HepG2 (cell line): ENCODE data around the gene ETV6. TPM values are rescaled to one million over a fixed set of nuclear protein-coding genes. Genes with fewer than 3 reads are reported as not detected.

Experiments
- ATF7 ChIP-seq, 2 experiments: fragments of 450-650 bp in 1 of 2; sonication (generic) in 1 of 2; formaldehyde crosslinking in 1 of 2; IDR thresholded peaks; 2 replicates each; pipeline versions ENCODE4 v1.4.0 to v1.6.1; 2016 to 2020; ENCODE audit warnings: antibody characterized with exemption in 1 of 2, mild to moderate bottlenecking in 1 of 2, missing genetic modification reagents in 1 of 2
- CREB1 ChIP-seq, 2 experiments: fragments of 450-650 bp in 1 of 2; IDR thresholded peaks; 2 replicates each; pipeline ENCODE4 v1.6.1; 2016 to 2017; ENCODE audit warnings: control low read depth in 1 of 2, mild to moderate bottlenecking in 1 of 2, missing compliant biosample characterization in 1 of 2, missing genetic modification characterization in 1 of 2
- GLMP ChIP-seq: sonication (generic); formaldehyde crosslinking; IDR thresholded peaks from 2 replicates; pipeline ENCODE4 v1.9.0; 2021; ENCODE audit warnings: missing genetic modification reagents, mild to moderate bottlenecking, borderline replicate concordance
- NFIC ChIP-seq: IDR thresholded peaks from 2 replicates; pipeline ENCODE4 v1.6.1; 2012; ENCODE audit warnings: mild to moderate bottlenecking, low read length, inconsistent platforms
- PBX3 ChIP-seq: sonication (generic); formaldehyde crosslinking; IDR thresholded peaks from 2 replicates; pipeline ENCODE4 v1.8.1; 2023; ENCODE audit warnings: missing genetic modification reagents, inconsistent platforms, borderline replicate concordance
- PRDM15 ChIP-seq: sonication (generic); formaldehyde crosslinking; IDR thresholded peaks from 2 replicates; pipeline ENCODE4 v1.4.0; 2020; ENCODE audit warnings: missing genetic modification reagents
- ZNF530 ChIP-seq: sonication (generic); formaldehyde crosslinking; IDR thresholded peaks from 2 replicates; pipeline ENCODE4 v1.5.0; 2020; ENCODE audit warnings: low read depth, mild to moderate bottlenecking, missing genetic modification reagents
- ZNF546 ChIP-seq: sonication (generic); formaldehyde crosslinking; conservative IDR thresholded peaks from 2 replicates; pipeline ENCODE4 v1.8.1; 2023; ENCODE audit warnings: mild to moderate bottlenecking, missing genetic modification reagents
- ZNF549 ChIP-seq: sonication (generic); formaldehyde crosslinking; IDR thresholded peaks from 2 replicates; pipeline ENCODE4 v1.5.0; 2020; ENCODE audit warnings: missing genetic modification reagents
- ZNF589 ChIP-seq: sonication (generic); formaldehyde crosslinking; conservative IDR thresholded peaks from 2 replicates; pipeline ENCODE4 v1.8.0; 2022; ENCODE audit warnings: mild to moderate bottlenecking, moderate library complexity, missing genetic modification reagents
- polyA plus RNA-seq, 8 experiments: library from polyadenylated mRNA; depleted of rRNA in 3 of 8; stranded (reverse) in 7 of 8; unstranded in 1 of 8; fragments of >200 nt; fragmentation: Illumina TruSeq in 4 of 8; extraction: Trizol in 4 of 8; gene quantifications; 2 replicates each; pipeline versions ENCODE4 v1.2.1 to v1.2.3, GENCODE V29; 2011 to 2016; ENCODE audit warnings: low read depth in 4 of 8, missing spikeins in 1 of 8, mixed read lengths in 1 of 8; ENCODE audit not compliant: insufficient read depth in 1 of 8
- total RNA-seq, 5 experiments: library from RNA; depleted of rRNA; stranded (reverse); fragments of >200 nt; fragmentation: Illumina TruSeq; extraction: Trizol; gene quantifications; 2 replicates each; pipeline ENCODE4 v1.2.3, GENCODE V29; 2016; ENCODE audit warnings: low read depth in 1 of 5

Gene ETV6
- total and polyA plus RNA-seq, 2 of the 13 experiments (the other 11 are each of a cell fraction or from before 2014, with no cell fraction given) = 2.2 to 3.0 TPM

GRCh38 chr12:11702959-11703358, 53.5 kb downstream of the ETV6 start (continued):
- TF ChIP-seq PRDM15 (no peak), ZNF589 (no peak), ZNF549 (CRISPR knock-in tag) (no peak), GLMP (CRISPR knock-in tag) (no peak), CREB1 (IDR thresholded peaks at IDR 0.05) (no peak), CREB1 (CRISPR knock-in tag; IDR thresholded peaks at IDR 0.05) (no peak), ZNF530 (no peak), PBX3 (CRISPR knock-in tag) (no peak), ZNF546 (CRISPR knock-in tag) (no peak), ATF7 (IDR thresholded peaks at IDR 0.05) (no peak), ATF7 (CRISPR knock-in tag; IDR thresholded peaks at IDR 0.05) (no peak), NFIC (no peak)
